Stimulated activated CD8-positive, alpha-beta memory T cell treated with anti-CD3 and anti-CD28 coated beads, Interleukin-15, amount 100 ng/mL, for 1 hour (primary cell): ENCODE data around the gene ELN.

Experiments
- DNase-seq: peaks from one replicate; pipeline ENCODE4 v3.0.0-alpha.2; 2020; ENCODE audit warnings: low read depth

The ELN gene

GRCh38 chr7:74061840-74062539 lies 34.0 kb downstream of the ELN start:
- peak; percentile 34 for DNase-seq

GRCh38 chr7:74063223-74063641 lies 35.3 kb downstream of the ELN start:
- no peak for DNase-seq

- DNase-seq, result no peak
Measured at GRCh38 chr7:74063646-74064045, 35.7 kb downstream of the ELN start.

GRCh38 chr7:74064696-74065095 lies 36.7 kb downstream of the ELN start:
- DNase-seq, result no peak

- no peak for DNase-seq
Measured at GRCh38 chr7:74066626-74067025, 38.7 kb downstream of the ELN start.

GRCh38 chr7:74068378-74069085 lies 40.6 kb downstream of the ELN start:
- DNase-seq, result no peak

- DNase-seq, result no peak
Measured at GRCh38 chr7:74069086-74069541, 41.1 kb downstream of the ELN start.

- no peak for DNase-seq
Measured at GRCh38 chr7:74069790-74070618, 42.0 kb downstream of the ELN start.

GRCh38 chr7:74070619-74070921 lies 42.6 kb downstream of the ELN start:
- DNase-seq, result no peak

GRCh38 chr7:74071121-74071520 lies 43.1 kb downstream of the ELN start:
- DNase-seq, result no peak

GRCh38 chr7:74074770-74075169 lies 46.8 kb downstream of the ELN start:
- DNase-seq, result no peak

- no peak for DNase-seq
Measured at GRCh38 chr7:74078461-74078860, 50.5 kb downstream of the ELN start.

- DNase-seq, result no peak
Measured at GRCh38 chr7:74082770-74083116, 54.8 kb downstream of the ELN start.

GRCh38 chr7:74083117-74083876 lies 55.3 kb downstream of the ELN start, which contains the start of gene LIMK1:
Gene LIMK1 (plus strand): TSS chr7:74083804. CDS start chr7:74083991, 187 bp downstream.
- DNase-seq, result peak; percentile 60

- DNase-seq, result no peak
Measured at GRCh38 chr7:74083928-74084721, 56.2 kb downstream of the ELN start.

- no peak for DNase-seq
Measured at GRCh38 chr7:74084722-74085578, 57.0 kb downstream of the ELN start.

GRCh38 chr7:74087791-74088453 lies 59.9 kb downstream of the ELN start:
- no peak for DNase-seq

- DNase-seq, result no peak
Measured at GRCh38 chr7:74092321-74092963, 64.5 kb downstream of the ELN start.

- no peak for DNase-seq
Measured at GRCh38 chr7:74092964-74093471, 65.0 kb downstream of the ELN start.
